GM18498 (cell line): ENCODE measurements around the gene KLHL42.
"Not testable (repeated sequence)": the region's sequence is repeated elsewhere in the genome, so short reads cannot be mapped to it uniquely, and the experiment has no call there.

Experiments
- ATAC-seq: cut with Tn5 transposase; IDR thresholded peaks from one replicate; pipeline ENCODE4 v1.9.1; 2021; ENCODE audit warnings: mild to moderate bottlenecking, moderate library complexity; ENCODE audit not compliant: unreplicated experiment

KLHL42 gene

DNA sequence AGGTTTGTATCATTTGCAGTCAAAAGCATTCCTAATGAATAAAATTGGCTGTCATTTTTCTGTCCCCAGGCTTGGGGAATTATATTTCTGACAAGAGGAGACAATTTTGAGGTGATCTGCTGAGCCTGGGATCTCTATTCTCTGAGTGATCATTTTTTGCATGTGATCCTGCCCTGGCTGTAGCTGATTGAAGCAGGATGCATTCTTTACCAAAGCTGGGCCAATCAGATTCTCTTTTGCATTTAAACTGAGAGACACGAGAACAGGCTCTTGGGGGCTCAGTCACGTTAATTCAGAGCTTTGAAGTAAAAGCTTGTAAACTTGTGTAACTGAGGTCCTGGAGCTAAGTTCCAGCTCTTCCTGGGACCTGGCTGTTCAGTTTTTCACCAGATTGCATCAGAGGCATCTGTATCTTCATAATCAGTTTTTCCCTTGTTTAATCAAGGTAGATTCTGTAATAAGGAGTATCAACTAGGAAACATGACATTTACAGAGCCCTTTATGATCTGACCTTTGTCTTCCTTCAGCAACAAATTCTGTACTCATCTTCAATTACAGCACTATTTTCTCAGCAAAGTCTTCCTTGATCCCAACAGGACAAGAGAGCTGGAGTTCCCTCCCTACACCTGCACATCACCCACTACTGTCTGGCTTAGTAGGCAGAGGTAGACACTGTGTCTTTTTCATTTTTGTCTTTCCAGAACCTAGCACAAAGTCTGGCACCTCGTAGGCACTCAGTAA lies 35.0 kb downstream of the KLHL42 start:
- no peak for ATAC-seq

GRCh38 chr12:27817766-27818165 lies 37.7 kb downstream of the KLHL42 start:
- ATAC-seq, result no peak

GRCh38 chr12:27818401-27818918 lies 38.4 kb downstream of the KLHL42 start:
- ATAC-seq, result no peak

DNA sequence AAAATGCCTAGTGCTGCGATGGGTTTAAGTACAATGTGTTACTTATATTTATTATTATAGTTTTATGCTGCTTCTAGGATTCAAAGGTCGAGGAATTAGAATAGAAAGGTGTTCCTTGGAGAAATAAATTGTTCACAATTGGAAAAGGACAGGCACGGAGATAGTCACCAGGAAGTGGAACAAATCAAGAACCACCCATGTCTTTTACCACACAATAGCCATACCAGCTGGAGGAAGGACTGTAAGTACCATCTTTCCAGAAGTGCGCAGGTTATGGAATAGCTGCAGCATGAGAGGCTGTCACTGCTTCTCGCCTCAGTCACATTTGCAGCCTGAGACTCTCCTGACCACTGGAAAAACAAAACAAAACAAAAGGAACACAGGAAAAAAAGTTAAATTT lies 40.5 kb downstream of the KLHL42 start:
- ATAC-seq, result no peak

DNA sequence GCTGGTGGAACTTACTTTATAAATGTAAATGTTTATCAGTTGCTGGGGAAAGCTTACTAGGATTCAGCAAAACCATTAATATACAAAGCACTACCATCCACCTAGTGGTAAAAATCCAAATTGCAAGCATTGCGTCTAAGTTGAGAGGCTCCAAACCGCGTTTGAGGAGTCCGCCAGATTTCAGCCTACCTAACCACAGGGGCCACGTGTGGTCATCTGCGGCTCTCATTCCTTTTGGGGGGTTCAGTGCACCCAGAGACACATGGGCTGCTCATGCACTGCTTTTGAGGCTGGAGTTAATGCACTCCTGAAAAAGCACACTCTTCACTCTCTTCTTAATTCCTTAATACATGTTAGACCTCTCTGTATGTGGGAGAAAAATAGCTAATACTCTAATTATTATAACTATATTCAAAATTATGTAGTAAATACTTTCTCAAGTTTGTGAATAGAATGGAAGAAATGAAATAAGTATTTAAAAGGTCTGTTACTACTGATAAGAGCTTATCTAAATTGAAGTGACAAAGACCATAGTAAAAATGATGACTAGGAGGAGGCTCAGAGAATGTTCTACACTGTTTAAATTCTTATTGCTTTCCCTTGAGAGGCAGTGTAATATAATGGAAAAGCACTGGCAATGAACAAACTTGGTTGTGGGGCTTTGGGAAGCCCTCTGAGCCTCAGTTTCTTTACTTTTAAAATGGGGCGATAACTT lies 41.4 kb downstream of the KLHL42 start:
- no peak for ATAC-seq

GRCh38 chr12:27822076-27822712 lies 42.2 kb downstream of the KLHL42 start:
- peak; percentile 68 for ATAC-seq

DNA sequence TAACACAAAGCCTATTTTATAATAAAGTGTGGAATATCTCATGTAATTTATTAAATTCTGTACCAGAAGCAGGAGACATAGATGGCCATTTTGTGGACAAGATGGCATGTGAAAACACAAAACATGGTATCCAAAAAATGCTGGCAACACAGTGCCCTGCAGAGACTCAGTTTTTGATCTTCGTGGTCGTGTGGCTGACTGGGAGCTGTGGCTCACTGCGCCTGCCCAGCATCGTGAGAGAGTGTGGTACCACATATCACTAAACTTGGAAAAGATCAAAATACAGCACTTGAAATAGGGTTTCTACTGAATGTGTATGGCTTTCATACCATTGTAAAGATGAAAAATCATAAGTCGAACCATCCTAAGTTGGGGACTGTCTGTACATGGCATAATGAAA lies 43.0 kb downstream of the KLHL42 start:
- no peak for ATAC-seq

DNA sequence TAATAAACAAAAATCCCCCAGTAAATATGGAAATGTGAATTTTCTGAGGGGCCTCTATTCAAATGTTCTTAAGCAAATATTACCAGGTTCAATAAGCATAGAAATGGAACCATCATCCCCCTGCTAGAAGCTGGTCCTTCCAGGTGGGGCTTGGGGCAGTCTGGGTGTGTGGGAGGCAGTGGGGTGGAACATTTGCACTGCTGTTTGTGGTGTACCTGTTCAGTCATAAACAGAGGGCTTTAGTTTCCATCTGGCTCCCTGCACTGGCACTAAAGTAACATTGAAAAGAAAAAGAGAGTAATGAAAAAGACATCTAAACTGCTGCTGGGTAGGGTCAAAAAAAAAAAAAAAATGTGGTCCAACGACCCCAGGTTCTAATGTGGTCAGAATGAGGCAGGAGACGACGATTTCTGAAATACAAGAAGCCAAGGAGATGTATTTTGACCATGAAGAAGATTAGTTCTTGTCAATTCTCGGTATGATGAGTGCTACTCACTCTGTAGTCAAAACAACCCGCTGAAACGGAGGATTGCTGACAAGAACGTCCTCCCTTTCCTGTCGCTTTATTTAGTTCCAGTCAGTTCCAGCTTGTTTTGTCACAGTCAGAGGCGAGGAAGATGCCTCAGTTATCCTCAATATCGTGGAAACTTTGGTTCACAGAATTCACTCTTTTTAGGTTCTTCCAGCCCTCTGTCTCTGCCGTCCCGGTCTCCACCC lies 44.3 kb downstream of the KLHL42 start:
- ATAC-seq, result peak; percentile 72

- no peak for ATAC-seq
Measured at GRCh38 chr12:27826076-27826475, 46.0 kb downstream of the KLHL42 start.

DNA sequence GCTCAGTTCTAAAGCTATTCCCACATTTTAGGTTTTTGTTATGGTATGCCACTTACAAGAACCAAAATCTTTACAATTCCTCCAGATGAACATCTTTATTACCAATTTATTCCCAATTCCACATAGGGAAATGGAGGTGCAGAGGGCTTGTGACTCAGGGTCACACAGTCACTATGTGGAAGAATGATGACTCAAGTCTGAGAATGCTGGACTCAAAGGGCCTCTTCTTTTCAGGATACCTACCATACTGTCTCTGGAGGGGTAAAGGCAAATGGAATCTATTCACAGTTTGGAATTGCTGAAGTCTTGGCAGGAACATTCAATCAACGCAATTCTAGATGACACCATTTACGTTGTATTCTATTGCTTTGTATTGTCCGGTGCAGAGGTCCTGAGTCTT lies 48.2 kb downstream of the KLHL42 start:
- no peak for ATAC-seq

DNA sequence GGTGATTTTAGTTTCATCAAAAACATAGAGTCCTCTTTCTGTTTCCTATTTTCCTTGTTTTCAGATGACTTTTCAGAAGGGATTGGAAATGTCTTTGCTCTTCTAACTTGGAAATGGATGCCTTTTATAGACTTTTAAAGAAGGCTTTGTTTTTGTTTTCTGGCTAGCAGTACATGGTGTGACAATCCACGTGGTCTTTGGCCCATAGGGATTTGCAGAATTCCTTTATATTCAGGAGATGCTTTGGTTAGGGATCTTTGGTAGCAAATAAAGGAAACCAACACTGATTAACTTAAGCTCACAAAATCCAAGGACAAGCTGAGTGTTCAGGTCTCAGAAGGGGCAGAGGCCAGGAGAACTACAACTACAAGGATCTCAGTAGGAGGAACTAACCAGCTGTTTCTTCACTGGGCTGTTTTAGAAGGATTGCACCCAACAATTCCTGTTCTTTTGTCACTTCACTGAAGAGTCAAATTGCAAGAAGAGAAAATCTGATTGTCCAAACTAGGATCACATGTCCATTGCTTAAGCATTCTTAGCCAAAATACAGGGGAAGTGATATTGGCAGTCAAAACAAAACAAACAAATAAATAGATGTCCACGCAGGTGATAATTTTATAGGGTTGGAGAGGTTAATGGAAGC lies 58.6 kb downstream of the KLHL42 start:
- no peak for ATAC-seq

- ATAC-seq, result no peak
Measured at GRCh38 chr12:27840229-27840999, 60.4 kb downstream of the KLHL42 start.

DNA sequence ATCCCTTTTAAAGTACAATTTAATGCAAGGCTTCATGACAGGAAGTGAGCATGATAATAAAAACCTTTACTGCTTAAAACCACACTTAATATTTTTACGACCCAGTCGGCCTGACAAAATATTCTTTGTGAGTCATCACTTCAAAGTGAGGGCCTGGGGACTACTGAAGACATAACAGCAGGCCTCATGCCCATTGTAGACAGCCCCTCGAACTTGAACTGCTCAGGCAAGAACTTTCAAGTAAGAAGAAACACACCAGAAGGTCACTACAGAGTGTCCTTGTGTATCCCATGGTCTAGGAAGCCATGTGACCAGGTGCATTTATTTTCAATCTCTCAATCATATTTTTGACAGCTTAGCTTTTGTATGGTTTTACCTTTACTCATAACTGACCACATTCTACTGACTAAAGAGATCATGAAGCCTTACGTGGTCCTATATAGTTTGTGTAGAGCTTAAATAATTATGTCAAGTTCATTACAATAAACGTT lies 61.4 kb downstream of the KLHL42 start:
- ATAC-seq, result no peak

- no peak for ATAC-seq
Measured at GRCh38 chr12:27843714-27844245, 63.7 kb downstream of the KLHL42 start.

DNA sequence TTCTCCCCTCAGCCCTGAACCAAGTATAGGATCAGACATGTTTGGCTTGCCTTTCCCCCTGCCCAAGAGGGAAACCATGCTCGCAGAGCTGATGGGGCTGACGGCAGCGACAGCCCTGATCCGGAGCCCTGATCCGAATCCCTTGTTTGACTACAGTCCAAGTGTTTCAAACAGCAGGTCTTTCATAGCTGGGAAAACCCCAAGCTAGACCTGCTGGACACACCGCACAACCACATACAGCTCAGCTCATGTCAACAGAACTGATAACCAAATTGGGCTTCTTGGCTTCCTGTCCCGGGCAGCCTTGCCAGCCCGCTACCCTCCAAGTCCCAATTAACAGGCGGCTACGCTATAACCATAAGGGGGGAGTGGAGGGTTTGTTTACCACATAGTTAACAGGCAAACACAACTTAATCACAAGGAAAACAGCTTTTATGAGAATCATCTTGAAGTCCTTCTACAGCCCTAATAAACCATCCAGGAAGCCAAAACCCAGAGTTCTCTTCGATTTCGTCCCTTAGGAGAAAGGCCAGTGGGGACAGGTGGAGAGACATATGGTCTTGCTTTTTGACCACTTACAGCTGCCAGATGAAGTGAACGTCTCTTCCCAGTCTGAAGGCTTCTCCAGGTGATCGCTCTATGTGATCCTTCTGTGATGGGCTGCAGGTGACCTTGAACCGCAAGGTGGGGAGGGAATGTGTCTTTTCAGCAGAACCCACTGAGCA lies 64.5 kb downstream of the KLHL42 start:
- no peak for ATAC-seq

DNA sequence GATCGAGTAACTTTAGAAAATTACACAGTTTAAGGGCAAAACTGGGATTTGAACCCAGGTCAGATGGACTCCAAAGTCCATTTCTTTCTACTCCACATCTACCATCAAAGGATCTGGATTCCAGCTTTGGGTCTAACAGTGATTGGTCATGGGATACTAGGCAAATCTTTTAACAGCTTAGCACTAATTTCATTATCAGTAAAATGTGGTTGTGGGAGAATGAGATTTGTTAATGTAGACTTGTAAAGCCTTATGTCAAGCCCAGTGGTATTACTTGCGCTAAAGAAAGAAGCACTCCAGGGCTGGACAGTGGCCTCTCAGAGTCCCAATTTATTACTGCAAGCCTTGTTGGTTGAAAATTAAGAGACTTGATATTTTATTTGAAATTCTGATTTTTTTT lies 65.2 kb downstream of the KLHL42 start:
- ATAC-seq, result no peak

- not testable (repeated sequence) for ATAC-seq
Measured at GRCh38 chr12:27845706-27846105, 65.7 kb downstream of the KLHL42 start.

DNA sequence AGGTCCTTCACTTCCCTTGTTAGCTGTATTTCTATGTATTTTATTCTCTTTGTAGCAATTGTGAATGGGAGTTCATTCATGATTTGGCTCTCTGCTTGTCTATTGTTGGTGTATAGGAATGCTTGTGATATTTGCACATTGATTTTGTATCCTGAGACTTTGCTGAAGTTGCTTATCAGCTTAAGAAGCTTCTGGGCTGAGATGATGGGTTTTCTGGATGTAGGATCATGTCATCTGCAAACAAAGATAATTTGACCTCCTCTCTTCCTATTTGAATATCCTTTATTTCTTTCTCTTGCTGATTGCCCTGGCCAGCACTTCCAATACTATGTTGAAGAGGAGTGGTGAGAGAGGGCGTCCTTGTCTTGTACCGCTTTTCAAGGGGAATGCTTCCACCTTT lies 67.3 kb downstream of the KLHL42 start:
- not testable (repeated sequence) for ATAC-seq

DNA sequence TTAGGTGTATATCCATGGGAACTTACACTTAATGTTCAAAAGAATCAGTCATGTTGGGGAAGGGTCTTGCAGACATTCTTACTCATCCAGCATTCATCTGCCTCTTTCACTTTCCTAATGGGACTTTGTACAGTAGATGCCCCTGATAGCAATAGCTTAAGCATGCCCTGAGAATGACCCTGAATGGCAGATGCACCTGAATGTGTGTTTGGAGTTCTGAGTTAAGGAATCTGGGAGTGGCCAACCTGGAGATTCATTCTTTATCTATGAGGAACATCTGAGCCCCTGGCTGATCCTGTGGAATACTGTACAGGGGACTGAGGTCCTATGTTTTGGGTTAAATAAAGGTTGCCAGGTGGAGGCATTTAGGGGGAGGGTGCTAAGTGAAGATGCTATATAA lies 71.3 kb downstream of the KLHL42 start:
- ATAC-seq, result no peak
